K562 (cell line): ENCODE data around the gene VWF. TPM values are rescaled to one million over a fixed set of nuclear protein-coding genes. Genes with fewer than 3 reads are reported as not detected.

Experiments
- ATAC-seq: fragments of 200-7000 bp; cut with Tn5 transposase; 3 replicates; pipeline ENCODE4 v1.9.1; 2020; ENCODE audit warnings: moderate library complexity
- BruUV-seq: library from RNA; stranded (reverse); fragments of 400-500 nt; replicated peaks from 2 replicates; lab custom pipeline; 2021; lab: Mats Ljungman, UMichigan
- CTCF ChIA-PET: fragments of 300-600 bp; formaldehyde crosslinking; extraction: SDS; loops from one replicate; lab custom pipeline; 2021; ENCODE audit warnings: low intra/inter-chr PET ratio; lab: Yijun Ruan, JAX
- POLR2A ChIA-PET: fragments of 300-600, 350-650 bp; sonication (Branson Sonifier 250); formaldehyde crosslinking; extraction: SDS; loops from one replicate; lab custom pipeline; 2021; ENCODE audit warnings: antibody characterized with exemption, inconsistent platforms; lab: Yijun Ruan, JAX
- DNase-seq, 4 experiments: peaks; one replicate each; pipeline versions ENCODE4 v3.0.0 to v3.0.0-alpha.2; 2011 to 2018; ENCODE audit warnings: low spot score in 3 of 4, mixed read lengths in 3 of 4; ENCODE audit errors: extremely low read depth in 1 of 4
- FAIRE-seq: peaks from 2 replicates; lab custom pipeline; 2011; peaks lifted over from hg19 to GRCh38; lab: Jason Lieb, UNC
- H2AFZ ChIP-seq: 2 replicates; pipeline ENCODE4 v1.6.0; 2011; ENCODE audit warnings: low read depth, low read length, control low read depth, inconsistent platforms
- H3K27ac ChIP-seq: fragments of 200-600 bp; 3 replicates; pipeline ENCODE4 v1.8.0; 2011; ENCODE audit warnings: low read depth, mild to moderate bottlenecking, control low read depth, inconsistent platforms, low read length, moderate library complexity, mixed read lengths; ENCODE audit errors: extremely low read depth
- H3K27me3 ChIP-seq, 2 experiments: fragments of 300-600 bp in 1 of 2; 2 replicates in 1 of 2; 3 replicates in 1 of 2; pipeline versions ENCODE4 v1.6.0 to v1.8.0; 2011; ENCODE audit warnings: inconsistent platforms in 2 of 2, low read length in 2 of 2, mild to moderate bottlenecking in 1 of 2, mixed read lengths in 1 of 2, moderate library complexity in 1 of 2; ENCODE audit not compliant: control insufficient read depth in 2 of 2, insufficient read depth in 2 of 2
- H3K36me3 ChIP-seq: fragments of 300-600 bp; 3 replicates; pipeline ENCODE4 v1.8.0; 2011; ENCODE audit warnings: mild to moderate bottlenecking, low read length, inconsistent platforms; ENCODE audit not compliant: control insufficient read depth, insufficient read depth
- H3K4me1 ChIP-seq, 2 experiments: fragments of 200-600 bp in 1 of 2; replicated peaks in 1 of 2; 2 replicates in 1 of 2; 3 replicates in 1 of 2; pipeline versions ENCODE4 v1.5.1 to v1.8.0; 2011; ENCODE audit warnings: inconsistent platforms in 2 of 2, low read length in 2 of 2, mild to moderate bottlenecking in 1 of 2, mixed read lengths in 1 of 2, moderate library complexity in 1 of 2; ENCODE audit not compliant: control insufficient read depth in 2 of 2, insufficient read depth in 2 of 2
- H3K4me2 ChIP-seq: 2 replicates; pipeline ENCODE4 v1.6.1; 2011; ENCODE audit warnings: low read length, control low read depth, inconsistent platforms, mixed read lengths; ENCODE audit not compliant: insufficient read depth
- H3K4me3 ChIP-seq: fragments of 200-600 bp; sonication (generic), shearing (Covaris generic); 2 replicates; pipeline ENCODE4 v1.5.1; 2016; ENCODE audit warnings: control low read depth, inconsistent platforms
- H3K79me2 ChIP-seq: fragments of 200-600 bp; 3 replicates; pipeline ENCODE4 v1.8.0; 2011; ENCODE audit warnings: low read length, inconsistent platforms; ENCODE audit not compliant: control insufficient read depth, insufficient read depth
- H3K9ac ChIP-seq, 2 experiments: 2 replicates each; pipeline versions ENCODE4 v1.6.0 to v1.6.1; 2011; ENCODE audit warnings: low read depth in 2 of 2, low read length in 2 of 2, control low read depth in 1 of 2, inconsistent platforms in 1 of 2, mild to moderate bottlenecking in 1 of 2, mixed read lengths in 1 of 2; ENCODE audit not compliant: insufficient read depth in 1 of 2
- H3K9me1 ChIP-seq: one replicate; pipeline ENCODE4 v1.6.0; 2011; ENCODE audit warnings: inconsistent platforms, mild to moderate bottlenecking, low read length, moderate library complexity; ENCODE audit not compliant: control insufficient read depth, insufficient read depth
- H3K9me3 ChIP-seq: replicated peaks from 2 replicates; pipeline ENCODE4 v1.5.1; 2011; ENCODE audit warnings: low read depth, low read length, inconsistent platforms; ENCODE audit not compliant: control insufficient read depth, insufficient read depth
- H4K20me1 ChIP-seq: replicated peaks from 2 replicates; pipeline ENCODE4 v1.6.1; 2011; ENCODE audit warnings: low read length, inconsistent platforms, mixed read lengths; ENCODE audit not compliant: control insufficient read depth, insufficient read depth
- CEBPZ ChIP-seq: fragments of 150-350 bp; IDR thresholded peaks from 2 replicates; pipeline ENCODE4 v1.6.1; 2014; ENCODE audit warnings: low read depth, mild to moderate bottlenecking, low read length, borderline replicate concordance
- LEF1 ChIP-seq: fragments of 450-650 bp; IDR thresholded peaks from 2 replicates; pipeline ENCODE4 v1.6.1; 2016; ENCODE audit warnings: mild to moderate bottlenecking
- MAZ ChIP-seq, 2 experiments: fragments of 450-650 bp in 1 of 2; sonication (generic) in 1 of 2; formaldehyde crosslinking; IDR thresholded peaks in 1 of 2; conservative IDR thresholded peaks in 1 of 2; 2 replicates each; pipeline versions ENCODE4 v1.4.0 to v1.5.0; 2020; ENCODE audit warnings: mild to moderate bottlenecking in 1 of 2, missing genetic modification reagents in 1 of 2
- POLR3A ChIP-seq: IDR thresholded peaks from 2 replicates; pipeline ENCODE4 v1.6.1; 2011; ENCODE audit warnings: borderline replicate concordance, mild to moderate bottlenecking, moderate library complexity; ENCODE audit not compliant: insufficient read length, insufficient read depth; ENCODE audit errors: extremely low read depth
- RCOR1 ChIP-seq, 2 experiments: IDR thresholded peaks; 2 replicates each; pipeline ENCODE4 v1.6.1; 2012; ENCODE audit warnings: low read depth in 2 of 2, low read length in 2 of 2, borderline replicate concordance in 1 of 2, improper control_type of control experiment in 1 of 2
- SIN3B ChIP-seq: fragments of 450-650 bp; IDR thresholded peaks from 2 replicates; pipeline ENCODE4 v1.6.1; 2017; ENCODE audit warnings: low read depth, mild to moderate bottlenecking, moderate library complexity
- SMC3 ChIP-seq: conservative IDR thresholded peaks from 2 replicates; pipeline ENCODE4 v1.6.1; 2011; ENCODE audit warnings: low read depth, low read length, improper control_type of control experiment; ENCODE audit not compliant: insufficient read depth
- SOX6 ChIP-seq: fragments of 450-650 bp; IDR thresholded peaks from 2 replicates; pipeline ENCODE4 v1.6.1; 2014; ENCODE audit warnings: mild to moderate bottlenecking
- WGBS: fragments of 100-300 bp; shearing (Covaris generic); methylation state at CpG from one replicate; pipeline ENCODE4 v1.1.6; 2016; ENCODE audit warnings: low coverage, mixed read lengths; ENCODE audit not compliant: insufficient coverage; ENCODE audit errors: missing lambda C conversion rate; 5-methylcytosine and 5-hydroxymethylcytosine counted together
- in situ Hi-C: fragments of 300-500 bp; cut with MboI; formaldehyde crosslinking; loops from 4 replicates; pipeline ENCODE4 v1.15.0; 2018; ENCODE audit warnings: inconsistent platforms, mixed read lengths
- intact Hi-C: fragments of 100-400 bp; cut with micrococcal nuclease; formaldehyde crosslinking; loops from 2 replicates; pipeline ENCODE4 v1.14.2; 2022
- polyA plus RNA-seq, 8 experiments: library from polyadenylated mRNA; depleted of rRNA in 4 of 8; stranded (reverse) in 5 of 8; unstranded in 3 of 8; fragments of >200 nt; fragmentation: Nextera tagmentation in 2 of 8; fragmentation: Illumina TruSeq in 1 of 8; extraction: Ambion mirVana in 2 of 8; extraction: Trizol in 1 of 8; gene quantifications; 2 replicates each; pipeline versions ENCODE4 v1.2.1 to v1.2.3, GENCODE V29; 2011 to 2014; ENCODE audit warnings: inconsistent platforms in 1 of 8, missing spikeins in 1 of 8
- total RNA-seq, 7 experiments: library from RNA; depleted of rRNA in 6 of 7; stranded (reverse); fragments of >200 nt in 6 of 7; fragmentation: Illumina TruSeq in 2 of 7; extraction: Trizol in 2 of 7; gene quantifications; 2 replicates each; pipeline versions ENCODE4 v1.2.1 to v1.2.3, GENCODE V29; 2011 to 2021; ENCODE audit warnings: low replicate concordance in 1 of 7

VWF gene
- total and polyA plus RNA-seq, 9 of the 15 experiments (the other 6 are each of a cell fraction or from before 2014, with no cell fraction given) = 0.53 TPM; not detected in 8

GRCh38 chr12:6118891-6119568, 5.4 kb downstream of the VWF start:
- in situ Hi-C loops (no loop called here), intact Hi-C loops (no loop called here)
- Histone ChIP-seq H3K27me3 (peaks cover 19 to 59% of the 10 kb centered on the region in 2 experiments), H3K4me1 (no peaks in the 10 kb centered on the region; a peak in 2 of 5 replicates), H3K4me3 (no peak overlapping the region), H2AFZ (no peak overlapping the region), H3K9ac (no peak overlapping the region), H3K4me2 (no peak overlapping the region), H3K9me3 (no peaks in the 10 kb centered on the region), H3K36me3 (no peaks in the 10 kb centered on the region), H3K27ac (no peak overlapping the region), H3K9me1 (no peaks in the 10 kb centered on the region), H3K79me2 (no peaks in the 10 kb centered on the region), H4K20me1 (no peaks in the 10 kb centered on the region)
- BruUV-seq = no TSS peak
- no peak for ATAC-seq
- CTCF ChIA-PET = no interaction called here
- WGBS = 7% methylated on average over 7 of the region's 9 CpGs
- POLR2A ChIA-PET = no interaction called here
- FAIRE-seq = no peak
- no peak for TF ChIP-seq POLR3A
- TF ChIP-seq SOX6 = no peak
- TF ChIP-seq RCOR1 (IDR thresholded peaks at IDR 0.05; ENCODE audit: borderline replicate concordance in 1 of 2, low read depth in 2 of 2, low read length in 2 of 2) = no peak
- no peak for DNase-seq

DNA sequence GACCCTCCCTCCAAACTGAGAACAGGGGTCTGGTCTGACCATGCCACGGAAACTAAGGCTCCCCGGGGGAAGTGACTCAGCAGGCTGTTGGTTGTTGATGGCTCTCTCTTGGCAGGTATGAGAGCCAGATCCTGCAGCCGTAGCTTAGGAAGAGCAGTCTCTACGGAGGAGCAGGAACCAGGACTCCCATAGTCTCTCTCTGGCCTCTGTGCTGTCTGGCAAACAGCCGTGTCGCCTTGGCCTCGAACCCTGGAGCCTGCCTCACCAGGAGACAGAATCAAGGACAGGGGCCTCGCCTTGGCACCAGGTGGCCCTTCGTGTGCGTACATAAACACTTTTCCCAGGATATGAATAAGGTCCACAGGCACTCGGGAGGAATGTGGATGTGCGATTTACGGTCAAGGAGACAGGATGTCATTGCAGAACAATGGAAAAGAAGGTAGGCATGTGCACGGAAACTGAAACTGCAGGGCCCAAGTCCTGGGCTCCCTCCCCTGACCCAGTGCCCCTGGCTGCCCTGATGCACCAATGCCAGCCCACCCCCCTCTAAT, 7.9 kb downstream of the VWF start:
- POLR2A ChIA-PET = no interaction called here
- BruUV-seq = no TSS peak
- peak overlapping the region in 1 of 2 experiments; percentile 58; a peak in 2 of 4 replicates for H3K9ac ChIP-seq
- TF ChIP-seq LEF1 = no peak
- no peak for TF ChIP-seq MAZ (CRISPR knock-in tag; conservative IDR thresholded peaks at IDR 0.05 in 1 of 2, IDR thresholded peaks at IDR 0.05 in 1 of 2)
- no peak for TF ChIP-seq SMC3
- TF ChIP-seq CEBPZ = no peak
- TF ChIP-seq SIN3B = no peak

More for the DNA sequence above, 7.9 kb downstream of the VWF start:
- Histone ChIP-seq H3K4me1 (no peaks in the 10 kb centered on the region; a peak in 2 of 5 replicates), H3K4me3 (no peak overlapping the region), H3K9me3 (no peaks in the 10 kb centered on the region), H3K27ac (no peak overlapping the region), H3K36me3 (no peaks in the 10 kb centered on the region), H3K4me2 (no peak overlapping the region; the same call in 1 of the 2 replicates), H3K27me3 (peaks cover 11 to 55% of the 10 kb centered on the region in 2 experiments), H3K79me2 (no peaks in the 10 kb centered on the region), H2AFZ (peak overlapping the region; percentile 40; the same call in 1 of the 2 replicates), H3K9me1 (no peaks in the 10 kb centered on the region), H4K20me1 (no peaks in the 10 kb centered on the region)
- DNase-seq (no peak), ATAC-seq (no peak), FAIRE-seq (no peak)
- WGBS = 11% methylated on average over 14 of the region's 14 CpGs
- in situ Hi-C loops (no loop called here), intact Hi-C loops (no loop called here)
- CTCF ChIA-PET = no interaction called here
